Keratinocyte (primary cell): ENCODE measurements around the gene MCAM. TPM values are rescaled to one million over a fixed set of nuclear protein-coding genes. Genes with fewer than 3 reads are reported as not detected.

Experiments
- DNase-seq: peaks from one replicate; pipeline ENCODE4 v3.0.0-alpha.2; 2011; ENCODE audit warnings: low read depth, missing footprints, low spot score
- FAIRE-seq: peaks from 2 replicates; lab custom pipeline; 2011; peaks lifted over from hg19 to GRCh38; lab: Jason Lieb, UNC
- H2AFZ ChIP-seq: 2 replicates; pipeline ENCODE4 v1.6.0; 2012; ENCODE audit warnings: low read length, control low read depth, inconsistent platforms; ENCODE audit not compliant: control insufficient read depth
- H3K27ac ChIP-seq: 2 replicates; pipeline ENCODE4 v1.5.1; 2011; ENCODE audit warnings: low read length; ENCODE audit not compliant: control insufficient read depth, insufficient read depth
- H3K27me3 ChIP-seq: 3 replicates; pipeline ENCODE4 v1.6.0; 2011; ENCODE audit warnings: low read length; ENCODE audit not compliant: control insufficient read depth, insufficient read depth; ENCODE audit errors: extremely low read depth
- H3K36me3 ChIP-seq, 2 experiments: 2 replicates in 1 of 2; 3 replicates in 1 of 2; pipeline ENCODE4 v1.5.1; 2011; ENCODE audit warnings: low read length in 2 of 2, mild to moderate bottlenecking in 1 of 2; ENCODE audit not compliant: control insufficient read depth in 2 of 2, insufficient read depth in 2 of 2; ENCODE audit errors: extremely low read depth in 1 of 2
- H3K4me1 ChIP-seq: 3 replicates; pipeline ENCODE4 v1.5.1; 2011; ENCODE audit warnings: low read length; ENCODE audit not compliant: control insufficient read depth, insufficient read depth; ENCODE audit errors: extremely low read depth
- H3K4me2 ChIP-seq: 3 replicates; pipeline ENCODE4 v1.6.0; 2011; ENCODE audit warnings: low read depth, low read length; ENCODE audit not compliant: control insufficient read depth, insufficient read depth; ENCODE audit errors: extremely low read depth
- H3K4me3 ChIP-seq, 3 experiments: fragments of 200-600 bp in 1 of 3; sonication (generic) in 1 of 3; 2 replicates in 2 of 3; 3 replicates in 1 of 3; pipeline ENCODE4 v1.5.1; 2011 to 2016; ENCODE audit warnings: low read length in 3 of 3, mild to moderate bottlenecking in 3 of 3, control low read depth in 2 of 3, inconsistent platforms in 1 of 3, low read depth in 1 of 3, mixed read lengths in 1 of 3, mixed run types in 1 of 3, moderate library complexity in 1 of 3; ENCODE audit not compliant: control insufficient read depth in 2 of 3, insufficient read depth in 2 of 3; ENCODE audit errors: extremely low read depth in 1 of 3
- H3K79me2 ChIP-seq: 2 replicates; pipeline ENCODE4 v1.6.0; 2012; ENCODE audit warnings: low read length; ENCODE audit not compliant: control insufficient read depth, insufficient read depth
- H3K9ac ChIP-seq: 3 replicates; pipeline ENCODE4 v1.6.0; 2011; ENCODE audit warnings: low read length; ENCODE audit not compliant: control insufficient read depth, insufficient read depth; ENCODE audit errors: extremely low read depth
- H3K9me1 ChIP-seq: 3 replicates; pipeline ENCODE4 v1.6.0; 2011; ENCODE audit warnings: low read length; ENCODE audit not compliant: control insufficient read depth, insufficient read depth; ENCODE audit errors: extremely low read depth
- H3K9me3 ChIP-seq: 2 replicates; pipeline ENCODE4 v1.5.1; 2012; ENCODE audit warnings: low read depth, low read length; ENCODE audit not compliant: control insufficient read depth
- H4K20me1 ChIP-seq: 3 replicates; pipeline ENCODE4 v1.6.0; 2011; ENCODE audit warnings: low read length; ENCODE audit not compliant: control insufficient read depth, insufficient read depth; ENCODE audit errors: extremely low read depth
- CTCF ChIP-seq, 3 experiments: IDR thresholded peaks in 1 of 3; conservative IDR thresholded peaks in 1 of 3; optimal IDR thresholded peaks in 1 of 3; 2 replicates in 2 of 3; 3 replicates in 1 of 3; pipeline versions ENCODE3 to v1.5.1; 2011; ENCODE audit warnings: low read length in 3 of 3, mild to moderate bottlenecking in 3 of 3, moderate library complexity in 2 of 3, control low read depth in 1 of 3, inconsistent platforms in 1 of 3; ENCODE audit not compliant: insufficient read depth in 2 of 3; ENCODE audit errors: extremely low read depth in 1 of 3
- EZH2 ChIP-seq: IDR thresholded peaks from one replicate; pipeline ENCODE4 v1.6.1; 2012; ENCODE audit warnings: inconsistent platforms, mild to moderate bottlenecking, low read length, moderate library complexity
- dilution Hi-C: fragments of 300-500 bp; cut with MboI; formaldehyde crosslinking; loops from one replicate; pipeline ENCODE4 v1.7.0; 2020; ENCODE audit warnings: low sequenced_read_pairs; ENCODE audit not compliant: extremely low pct_ligation_motif_present
- polyA plus RNA-seq, 5 experiments: library from polyadenylated mRNA; depleted of rRNA in 3 of 5; stranded (reverse) in 3 of 5; stranded (forward) in 1 of 5; unstranded in 1 of 5; fragments of >200 nt; gene quantifications; 1 replicate in 1 of 5; 2 replicates in 3 of 5; 3 replicates in 1 of 5; pipeline versions ENCODE4 v1.2.1 to v1.2.3, GENCODE V29; 2011 to 2012; ENCODE audit warnings: missing spikeins in 2 of 5, low read depth in 1 of 5, low replicate concordance in 1 of 5

The MCAM gene
- polyA plus RNA-seq, 1 donor (not counting 4 experiments of a cell fraction or from before 2014, with no cell fraction given) = 8.5 TPM

- FAIRE-seq (no peak), DNase-seq (no peak)
- Histone ChIP-seq H3K27me3 (peaks cover 24% of the 10 kb centered on the region), H3K9me1 (no peaks in the 10 kb centered on the region), H2AFZ (no peak overlapping the region), H3K79me2 (no peaks in the 10 kb centered on the region), H3K36me3 (no peaks in the 10 kb centered on the region), H3K9ac (no peak overlapping the region), H3K4me3 (no peak overlapping the region), H3K4me2 (no peak overlapping the region), H3K27ac (no peak overlapping the region), H4K20me1 (no peaks in the 10 kb centered on the region), H3K9me3 (no peaks in the 10 kb centered on the region), H3K4me1 (peaks cover 26% of the 10 kb centered on the region)
- dilution Hi-C loops = no loop called here
- no peak for TF ChIP-seq EZH2
- TF ChIP-seq CTCF (optimal IDR thresholded peaks at IDR 0.05 in 1 of 3, IDR thresholded peaks at IDR 0.05 in 1 of 3, conservative IDR thresholded peaks at IDR 0.05 in 1 of 3; ENCODE audit: extremely low read depth in 1 of 3, insufficient read depth in 2 of 3, low read length in 3 of 3) = no peak
Observed at GRCh38 chr11:119362741-119363080, 45.8 kb upstream of the MCAM start.

- Histone ChIP-seq H3K36me3 (no peaks in the 10 kb centered on the region), H3K27me3 (peaks cover 24% of the 10 kb centered on the region), H3K4me3 (no peak overlapping the region), H3K4me2 (no peak overlapping the region), H3K27ac (no peak overlapping the region), H3K9me3 (no peaks in the 10 kb centered on the region), H3K4me1 (peaks cover 26% of the 10 kb centered on the region), H3K9ac (no peak overlapping the region), H4K20me1 (no peaks in the 10 kb centered on the region), H3K79me2 (no peaks in the 10 kb centered on the region), H2AFZ (no peak overlapping the region), H3K9me1 (no peaks in the 10 kb centered on the region)
- DNase-seq (no peak), FAIRE-seq (no peak)
- dilution Hi-C loops = no loop called here
- no peak for TF ChIP-seq EZH2
- no peak for TF ChIP-seq CTCF (optimal IDR thresholded peaks at IDR 0.05 in 1 of 3, IDR thresholded peaks at IDR 0.05 in 1 of 3, conservative IDR thresholded peaks at IDR 0.05 in 1 of 3; ENCODE audit: extremely low read depth in 1 of 3, insufficient read depth in 2 of 3, low read length in 3 of 3)
Observed at GRCh38 chr11:119361941-119362725, 45.2 kb upstream of the MCAM start.
